HG02885 (cell line): ENCODE results near the gene SCD5.

Experiments used
- ATAC-seq: cut with Tn5 transposase; IDR thresholded peaks from one replicate; pipeline ENCODE4 v1.9.1; 2021; ENCODE audit warnings: mild to moderate bottlenecking; ENCODE audit not compliant: unreplicated experiment, poor library complexity

SCD5 gene

DNA sequence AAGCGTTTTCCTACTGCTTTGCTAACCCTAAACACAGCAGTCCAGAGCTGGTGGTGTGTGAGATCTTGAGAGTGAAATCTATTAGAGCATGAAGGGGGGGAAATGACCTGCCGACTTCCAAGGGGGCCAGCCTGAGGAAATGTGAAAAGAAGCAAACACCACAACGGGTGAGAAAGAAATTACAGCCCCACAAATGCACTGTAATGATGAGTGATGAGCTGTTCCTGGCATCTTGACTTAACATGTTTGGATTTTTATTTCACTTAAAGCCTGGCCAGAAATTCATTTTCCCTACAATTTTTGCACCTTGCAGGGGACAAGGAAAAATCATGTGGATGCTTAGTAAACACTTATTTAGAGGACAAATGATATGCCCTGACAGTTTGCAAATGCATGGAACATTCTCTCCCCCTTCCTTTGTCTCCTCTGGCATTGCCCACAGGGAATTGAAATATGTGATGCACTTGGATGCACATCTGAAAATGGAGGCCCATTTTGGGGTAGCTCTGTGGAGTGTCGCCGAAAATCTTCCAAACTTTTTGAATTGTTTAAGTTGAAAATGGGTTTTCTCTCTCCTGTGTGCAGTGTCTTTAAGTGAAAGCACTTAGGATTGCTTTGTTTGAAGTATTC lies 152.5 kb downstream of the SCD5 start:
- ATAC-seq = no peak

DNA sequence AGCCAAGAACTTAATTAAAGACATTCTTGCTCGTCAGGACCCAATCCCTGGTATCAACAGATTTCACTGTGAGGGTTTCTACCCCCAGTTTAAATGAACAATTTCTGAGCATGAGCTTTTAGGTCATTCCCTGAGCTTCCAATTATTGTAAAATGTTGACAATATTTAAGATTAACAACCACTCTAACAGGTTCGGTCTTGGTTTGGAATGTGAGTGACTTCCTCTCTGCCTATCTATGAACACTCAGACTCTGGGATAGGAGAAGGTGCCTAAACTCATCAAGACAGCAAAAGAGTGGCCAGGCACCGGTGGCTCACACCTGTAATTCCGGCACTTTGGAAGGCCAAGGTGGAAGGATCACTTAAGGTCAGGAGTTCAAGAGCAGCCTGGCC lies 153.9 kb downstream of the SCD5 start:
- ATAC-seq = no peak

- ATAC-seq = no peak
Measured at GRCh38 chr4:82643994-82644733, 154.4 kb downstream of the SCD5 start.

DNA sequence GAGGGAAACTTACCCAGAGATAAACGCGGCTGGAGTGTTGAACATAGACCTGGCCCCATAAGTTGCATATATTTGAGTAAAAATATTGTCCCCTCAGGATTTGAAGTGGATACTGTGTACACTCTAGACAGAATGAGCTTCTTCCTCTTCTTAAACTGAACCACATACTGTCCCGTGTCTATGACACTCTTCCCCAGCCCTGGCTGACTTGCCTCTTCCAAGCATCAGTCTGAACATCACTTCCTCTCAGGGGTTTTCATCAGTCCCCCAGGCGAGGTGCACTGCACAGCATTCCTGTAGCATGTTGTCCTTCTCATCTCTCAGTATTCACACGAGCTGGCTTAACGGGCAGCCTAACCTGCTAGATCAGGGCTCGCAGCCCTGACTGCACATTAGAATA lies 156.3 kb downstream of the SCD5 start:
- ATAC-seq = no peak

GRCh38 chr4:82640540-82640939 lies 158.1 kb downstream of the SCD5 start:
- no peak for ATAC-seq

DNA sequence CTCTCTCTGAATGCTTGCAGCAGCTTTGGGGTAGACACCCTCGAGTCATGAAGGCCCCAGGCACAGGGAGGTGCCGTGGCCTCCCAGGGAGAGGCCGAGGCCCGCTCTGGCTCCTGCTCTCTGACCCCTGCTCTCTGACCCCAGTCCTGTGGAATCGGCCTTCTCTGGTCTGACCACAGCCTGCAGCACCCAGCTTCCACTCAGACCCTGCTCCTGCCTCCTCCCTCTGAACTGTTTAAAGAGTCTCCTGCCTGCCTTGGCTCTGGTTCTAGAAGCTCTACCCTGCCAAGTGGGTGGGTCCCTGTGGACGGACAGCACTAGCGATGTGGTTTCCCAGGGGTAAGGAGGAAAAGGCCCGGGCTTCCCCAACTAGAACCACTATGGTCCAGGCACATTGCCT lies 158.6 kb downstream of the SCD5 start:
- ATAC-seq = no peak

DNA sequence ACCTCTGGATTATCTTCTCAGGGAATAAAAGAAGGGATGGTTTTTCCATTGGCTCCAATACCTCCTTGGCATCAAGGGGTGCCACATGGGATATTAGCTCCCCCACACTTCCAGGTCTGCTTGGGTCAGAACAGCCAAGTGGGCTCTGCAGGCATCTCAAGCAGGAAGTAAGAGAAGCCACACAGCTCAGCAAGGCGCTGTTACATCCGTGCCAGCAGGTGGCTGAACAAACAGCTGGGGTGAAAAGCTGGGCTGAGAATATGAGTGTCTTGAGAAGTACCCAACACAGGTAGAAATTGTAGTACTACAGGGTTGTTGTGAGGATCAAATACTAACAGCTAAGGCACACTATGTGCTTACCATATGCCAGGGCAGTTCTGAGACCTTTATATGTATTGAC lies 160.1 kb downstream of the SCD5 start:
- no peak for ATAC-seq

DNA sequence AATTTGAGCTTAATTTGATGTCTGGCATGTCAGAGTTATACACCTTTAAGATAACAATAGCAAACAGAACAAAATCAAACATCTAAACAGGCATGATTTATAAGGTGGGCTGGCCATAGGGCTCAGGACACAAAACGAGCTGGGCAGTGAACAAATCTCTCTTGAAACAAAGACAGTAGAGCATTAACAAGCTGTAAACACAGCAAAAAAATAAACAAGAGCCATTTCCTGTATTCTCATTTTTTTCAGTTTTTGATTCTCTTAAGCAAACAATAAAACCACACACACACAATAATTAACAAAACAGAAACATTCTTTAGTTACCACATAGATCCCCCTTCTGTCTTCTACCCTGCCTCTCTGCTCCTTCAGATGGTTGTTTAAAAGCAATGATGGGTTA lies 168.5 kb downstream of the SCD5 start:
- ATAC-seq = no peak

GRCh38 chr4:82629238-82630000 lies 169.2 kb downstream of the SCD5 start:
- ATAC-seq = no peak

- ATAC-seq = no peak
Measured at GRCh38 chr4:82626251-82626868, 172.2 kb downstream of the SCD5 start.

- no peak for ATAC-seq
Measured at GRCh38 chr4:82624819-82625218, 173.8 kb downstream of the SCD5 start.

DNA sequence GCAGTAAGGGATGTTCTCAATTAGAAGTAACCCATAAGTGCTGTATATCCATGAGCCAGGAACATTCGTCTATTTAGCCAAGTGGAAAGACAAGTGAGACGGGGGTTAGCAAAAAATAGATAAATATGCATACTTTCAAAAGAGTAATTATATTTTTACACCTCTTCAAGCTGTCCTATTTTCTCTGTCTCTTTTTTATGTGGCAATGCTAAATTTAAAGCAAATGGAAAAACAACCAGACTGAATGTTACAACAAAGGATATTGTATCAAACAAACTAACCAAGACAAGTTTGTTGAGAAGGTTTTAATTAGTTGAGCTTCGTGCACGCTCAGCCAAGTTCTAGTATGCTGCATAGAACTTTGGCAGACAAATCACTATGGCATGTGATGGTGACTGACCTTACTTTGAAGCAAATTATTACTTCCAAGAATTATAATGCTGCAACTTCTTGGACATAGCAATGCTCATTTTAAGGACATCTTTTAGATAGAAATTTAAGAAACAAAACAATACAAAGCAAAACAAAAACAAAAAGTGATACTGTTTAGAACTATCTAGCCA lies 175.4 kb downstream of the SCD5 start:
- ATAC-seq = no peak

DNA sequence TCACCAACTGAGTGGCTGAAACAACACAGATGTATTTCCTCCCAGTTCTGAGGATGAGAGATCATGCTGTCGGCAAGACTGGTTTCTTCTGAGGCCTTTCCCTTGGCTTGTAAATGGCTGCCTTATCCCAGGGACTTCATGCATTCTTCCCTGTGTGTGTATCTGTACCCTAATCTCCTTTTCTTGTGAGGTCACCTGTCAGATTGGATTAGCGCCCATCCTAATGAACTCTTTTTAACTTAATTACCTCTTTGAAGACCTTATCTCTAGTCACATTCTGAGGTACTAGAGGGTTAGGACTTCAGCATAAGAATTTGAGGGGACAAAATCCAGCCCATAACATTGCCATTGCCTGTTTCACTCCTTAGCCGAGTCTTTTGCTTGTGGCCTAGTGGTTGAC lies 177.3 kb downstream of the SCD5 start:
- ATAC-seq = no peak

GRCh38 chr4:82620126-82620735 lies 178.4 kb downstream of the SCD5 start:
- no peak for ATAC-seq

DNA sequence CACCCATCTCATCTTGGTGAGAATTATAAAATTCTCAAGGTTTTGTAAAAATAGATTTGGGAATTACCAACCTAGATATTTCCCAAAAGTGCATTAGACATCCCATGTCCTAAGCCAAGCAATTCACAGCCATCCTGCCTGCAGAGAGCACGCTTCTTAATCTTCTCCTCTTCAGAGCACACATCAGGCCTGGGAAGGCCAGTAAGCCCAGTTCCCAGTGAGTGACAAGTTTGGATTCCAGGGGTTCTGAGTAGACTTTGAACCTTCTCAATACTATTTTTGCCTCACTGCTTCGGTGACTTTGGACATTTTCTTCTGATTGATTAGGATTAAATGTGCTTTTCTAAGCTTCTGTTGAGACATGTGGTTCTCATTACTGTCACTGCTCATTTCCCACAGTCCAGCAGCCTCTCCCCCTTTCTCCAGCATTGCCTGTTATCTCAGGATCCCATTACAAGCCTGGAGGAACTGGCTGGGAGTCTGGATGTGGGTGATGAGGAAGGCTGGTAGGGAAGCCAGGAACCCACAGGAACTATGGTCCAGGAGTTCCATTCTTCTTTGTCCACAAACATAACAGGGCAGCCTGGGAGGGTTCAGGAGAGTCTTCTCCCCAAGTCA lies 180.4 kb downstream of the SCD5 start:
- ATAC-seq = no peak

DNA sequence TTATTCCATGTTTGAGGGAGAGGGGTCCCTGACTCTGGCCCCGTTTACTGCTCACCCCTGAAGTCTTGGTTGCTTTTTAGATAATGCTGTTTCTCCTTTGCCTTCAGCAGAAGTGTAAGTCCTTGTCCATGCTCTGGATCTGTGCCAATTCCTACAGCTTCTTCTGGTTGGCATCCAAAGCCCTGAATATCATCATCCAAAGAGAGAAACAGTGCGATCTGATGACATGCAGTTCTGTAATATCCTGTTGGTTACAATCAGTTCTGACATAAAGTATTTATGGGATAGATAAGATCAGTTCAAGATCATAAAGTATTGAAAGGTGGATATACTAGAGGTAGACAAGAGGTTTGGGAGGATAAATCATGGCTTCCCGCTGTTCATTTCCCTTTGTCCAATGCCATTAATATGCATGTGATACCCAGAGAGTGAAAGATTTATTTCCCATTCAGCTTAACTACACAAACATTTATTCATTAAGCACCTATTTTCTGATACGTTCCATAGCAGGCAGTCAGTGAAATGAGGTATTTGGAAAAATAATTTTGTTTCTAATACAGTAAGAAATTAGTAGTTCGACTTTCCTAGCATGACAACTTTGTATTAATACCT lies 183.7 kb downstream of the SCD5 start:
- no peak for ATAC-seq

GRCh38 chr4:82613121-82613520 lies 185.5 kb downstream of the SCD5 start:
- ATAC-seq = no peak

DNA sequence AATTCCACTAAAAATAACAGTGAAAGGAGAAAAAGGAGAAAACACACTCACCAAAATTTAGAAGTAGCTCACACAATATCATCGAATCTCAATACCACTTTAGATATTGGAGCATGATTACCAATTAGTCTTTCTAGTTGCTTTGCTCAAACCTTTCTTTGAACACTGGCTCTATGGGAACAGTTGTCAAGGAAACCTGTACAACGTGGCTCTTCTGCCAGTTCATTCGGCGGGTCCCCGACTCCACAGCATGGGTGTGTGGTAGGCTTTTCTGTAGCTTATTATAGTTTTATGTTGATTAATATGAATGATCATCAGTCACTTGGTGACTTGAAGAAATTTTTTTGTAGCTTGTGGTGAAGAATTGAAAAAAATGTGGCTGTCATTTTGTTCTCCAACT lies 186.6 kb downstream of the SCD5 start:
- ATAC-seq = no peak

DNA sequence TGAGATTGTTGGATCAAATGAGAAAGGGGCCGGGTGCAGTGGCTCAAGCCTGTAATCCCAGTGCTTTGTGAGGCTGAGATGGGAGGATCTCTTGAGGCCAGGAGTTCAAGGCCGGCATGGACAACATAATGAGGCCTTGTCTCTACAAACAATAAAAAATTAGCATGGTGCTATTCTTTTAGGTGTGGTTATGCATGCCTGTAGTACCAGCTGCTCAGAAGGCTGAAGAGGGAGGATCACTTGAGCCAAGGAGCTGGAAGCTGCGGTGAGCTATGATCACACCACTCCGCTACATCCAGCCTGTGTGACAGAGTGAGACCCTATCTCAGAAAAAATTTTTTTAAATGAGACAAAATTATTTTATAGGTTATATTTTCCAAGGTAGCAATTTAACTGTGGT lies 187.1 kb downstream of the SCD5 start:
- no peak for ATAC-seq

DNA sequence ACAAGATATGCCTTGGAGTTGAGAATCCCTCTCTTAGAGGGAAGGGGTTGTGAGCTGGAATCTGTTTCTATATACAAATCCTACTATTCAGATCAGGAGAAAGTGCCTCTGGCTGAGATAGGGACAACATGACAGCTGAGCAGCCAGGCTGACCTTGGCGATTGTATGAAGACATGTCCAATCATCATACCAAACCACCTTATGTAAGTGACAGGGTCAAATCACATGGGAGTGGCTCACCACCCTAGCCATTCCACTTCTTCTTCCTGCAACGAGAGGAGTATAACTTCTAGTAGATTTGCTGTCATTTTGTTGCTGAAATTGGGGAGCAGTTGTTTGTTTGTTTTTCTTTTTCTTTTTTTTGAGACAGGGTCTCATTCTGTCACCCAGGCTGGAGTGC lies 188.6 kb downstream of the SCD5 start:
- no peak for ATAC-seq
